ENCODE results near the gene GIMAP2.

GRCh38 chr7:150665896-150666295 lies 19.6 kb upstream of the GIMAP2 start:
- TF ChIP-seq CTCF (IDR thresholded peaks at IDR 0.05) (no peak), POLR2A (IDR thresholded peaks at IDR 0.05) (no peak)
